Common myeloid progenitor, CD34-positive (primary cell): ENCODE data around the gene HOXC10.

Experiments used
- CTCF ChIA-PET: fragments of 350-600 bp; sonication (Branson Sonifier 250); formaldehyde crosslinking; loops from one replicate; lab custom pipeline; 2021; ENCODE audit warnings: antibody characterized with exemption; lab: Charles Lee
- POLR2A ChIA-PET: fragments of 350-600 bp; sonication (Branson Sonifier 250); formaldehyde crosslinking; loops from one replicate; lab custom pipeline; 2021; ENCODE audit warnings: antibody characterized with exemption; lab: Charles Lee
- DNase-seq, 3 donors: peaks; one replicate each; pipeline versions ENCODE4 v3.0.0 to v3.0.0-alpha.2; 2013
- H3K27ac ChIP-seq, 2 experiments: 1 replicate in 1 of 2; 2 replicates in 1 of 2; pipeline ENCODE4 v1.7.0; 2013; ENCODE audit warnings: inconsistent platforms in 2 of 2, low read length in 2 of 2, mild to moderate bottlenecking in 2 of 2, low read depth in 1 of 2, moderate library complexity in 1 of 2; ENCODE audit not compliant: severe bottlenecking in 2 of 2, insufficient read depth in 1 of 2, poor library complexity in 1 of 2
- H3K27me3 ChIP-seq, 5 experiments: replicated peaks in 2 of 5; 1 replicate in 3 of 5; 2 replicates in 2 of 5; pipeline versions ENCODE4 v1.6.1 to v1.7.0; 2013; ENCODE audit warnings: low read length in 4 of 5, mild to moderate bottlenecking in 2 of 5, moderate library complexity in 2 of 5, inconsistent platforms in 1 of 5; ENCODE audit not compliant: insufficient read depth in 5 of 5, control insufficient read depth in 4 of 5
- H3K36me3 ChIP-seq, 4 experiments: 1 replicate in 2 of 4; 2 replicates in 2 of 4; pipeline versions ENCODE4 v1.6.1 to v1.7.0; 2013; ENCODE audit warnings: low read length in 3 of 4, control low read depth in 1 of 4, mild to moderate bottlenecking in 1 of 4; ENCODE audit not compliant: control insufficient read depth in 4 of 4, insufficient read depth in 4 of 4
- H3K4me1 ChIP-seq, 4 experiments: 1 replicate in 3 of 4; 2 replicates in 1 of 4; pipeline versions ENCODE4 v1.6.1 to v1.7.1; 2013; ENCODE audit warnings: low read length in 3 of 4, mild to moderate bottlenecking in 3 of 4, control low read depth in 1 of 4, inconsistent platforms in 1 of 4, moderate library complexity in 1 of 4; ENCODE audit not compliant: control insufficient read depth in 4 of 4, insufficient read depth in 4 of 4; ENCODE audit errors: control extremely low read depth in 1 of 4
- H3K4me3 ChIP-seq, 7 experiments: 1 replicate in 4 of 7; 2 replicates in 3 of 7; pipeline versions ENCODE4 v1.5.1 to v1.7.0; 2013; ENCODE audit warnings: mild to moderate bottlenecking in 7 of 7, low read length in 6 of 7, moderate library complexity in 6 of 7, inconsistent platforms in 2 of 7, low read depth in 2 of 7, control low read depth in 1 of 7; ENCODE audit not compliant: insufficient read depth in 4 of 7, control insufficient read depth in 1 of 7; ENCODE audit errors: extremely low read depth in 1 of 7
- H3K9me3 ChIP-seq, 5 experiments: 1 replicate in 4 of 5; 2 replicates in 1 of 5; pipeline versions ENCODE4 v1.6.1 to v1.7.1; 2013; ENCODE audit warnings: low read length in 4 of 5, mild to moderate bottlenecking in 2 of 5, inconsistent platforms in 1 of 5, low read depth in 1 of 5, moderate library complexity in 1 of 5; ENCODE audit not compliant: control insufficient read depth in 4 of 5, insufficient read depth in 2 of 5; ENCODE audit errors: control extremely low read depth in 1 of 5
- WGBS: methylation state at CpG from one replicate; pipeline ENCODE4 v1.1.5; 2013; ENCODE audit not compliant: insufficient coverage; 5-methylcytosine and 5-hydroxymethylcytosine counted together

HOXC10 gene

DNA sequence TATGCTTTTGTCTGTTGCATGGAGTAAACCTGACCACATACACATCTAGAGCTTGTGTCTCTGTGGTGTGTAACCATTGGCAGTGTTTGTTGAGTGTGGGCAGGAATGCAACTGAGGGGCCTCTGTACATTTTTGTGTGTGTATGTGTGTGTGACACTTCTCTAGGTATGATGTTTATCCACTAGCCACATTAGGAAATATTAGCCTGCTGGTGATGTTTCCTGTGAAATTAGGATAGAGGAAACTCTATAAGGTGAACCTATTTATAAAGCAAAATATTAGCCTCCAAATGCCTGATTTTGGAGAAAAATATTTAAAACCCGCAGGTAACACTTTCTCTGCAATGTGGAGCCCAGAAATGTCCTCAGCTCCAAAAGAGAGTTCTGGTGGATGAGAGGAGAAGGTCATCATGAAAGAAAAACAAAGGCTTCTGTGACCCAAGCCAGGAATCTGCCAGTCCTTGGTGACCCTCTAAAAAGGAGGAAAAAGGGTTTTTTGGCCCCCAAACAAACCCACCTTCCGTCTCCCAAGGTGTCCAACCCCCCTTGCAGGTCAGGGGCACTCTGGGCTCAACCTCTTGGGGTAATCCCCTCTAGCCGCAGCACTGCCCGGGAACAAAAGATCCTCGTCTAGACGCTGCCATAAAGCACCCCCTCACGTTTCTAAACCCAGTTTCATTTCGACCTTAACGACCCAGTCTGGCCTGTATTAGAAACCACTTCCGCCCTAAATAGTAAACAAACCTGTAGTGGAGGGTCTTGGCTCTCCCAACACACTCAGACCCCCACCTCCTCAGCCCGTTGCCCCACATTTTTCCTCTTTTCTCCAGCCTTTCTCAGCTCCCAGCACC lies 7.1 kb upstream of the HOXC10 start:
- WGBS = 2% methylated on average over 8 of the region's 11 CpGs
- H3K27me3 ChIP-seq = peaks cover 20 to 100% (median 73%) of the 10 kb centered on the region in 5 experiments
- peaks cover 0 to 10% (median 4%) of the 10 kb centered on the region in 4 experiments for H3K4me1 ChIP-seq
- no peak overlapping the region for H3K4me3 ChIP-seq
- POLR2A ChIA-PET = no interaction called here
- H3K9me3 ChIP-seq = peaks cover 0 to 15% (median 3%) of the 10 kb centered on the region in 5 experiments
- no peak overlapping the region for H3K27ac ChIP-seq
- CTCF ChIA-PET = interaction anchor here (0.5 to 1.5 kb wide), 2 partner anchors 10 to 1814 kb away, joined by 3 to 4 read pairs; no protein-coding TSS in a partner anchor
- no peak for DNase-seq
- no peaks in the 10 kb centered on the region for H3K36me3 ChIP-seq

DNA sequence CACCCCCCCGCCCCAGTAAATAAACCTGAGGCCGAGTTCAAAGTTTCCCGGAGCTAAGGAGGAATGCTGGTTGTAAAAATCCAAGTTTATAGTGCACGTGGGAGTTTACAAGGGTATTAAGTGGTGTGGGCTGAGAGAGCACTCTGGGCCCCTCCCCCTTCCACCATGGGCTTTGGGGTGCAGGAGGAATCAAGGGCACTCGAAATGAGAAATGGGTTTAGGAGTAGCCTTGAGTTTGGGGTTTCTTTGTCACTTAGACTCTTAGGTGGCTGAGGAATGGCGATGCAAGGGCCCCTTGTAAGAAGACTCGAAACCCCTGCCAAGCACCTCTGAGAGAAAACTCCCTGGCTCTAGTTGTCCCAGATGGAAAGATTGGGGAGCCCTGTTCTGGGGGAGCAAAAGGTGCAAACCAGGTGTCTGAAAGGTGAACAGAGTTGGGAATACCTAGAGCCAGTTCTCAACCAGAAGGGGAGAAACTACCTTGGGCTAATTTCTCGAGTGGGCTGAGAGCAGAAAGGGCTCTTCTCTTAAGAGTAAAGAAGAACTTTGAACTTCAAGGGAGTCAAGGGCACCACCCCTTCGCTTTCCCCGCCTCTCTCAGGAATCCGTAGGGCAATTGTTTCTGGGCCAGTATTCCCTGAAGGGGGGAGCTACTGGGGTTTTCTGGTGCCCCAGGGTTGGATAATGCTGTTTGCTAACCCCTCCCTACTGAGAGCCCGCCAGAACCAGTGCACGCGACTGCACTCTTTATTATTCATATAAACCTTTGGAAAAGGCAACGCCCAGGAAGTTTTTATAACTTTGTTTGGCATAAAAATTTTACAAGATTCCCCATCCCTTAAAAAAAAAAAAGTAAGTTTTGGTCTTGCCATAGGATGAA lies 6.2 kb upstream of the HOXC10 start:
- H3K27ac ChIP-seq = no peak overlapping the region
- peaks cover 0 to 9% (median 7%) of the 10 kb centered on the region in 4 experiments for H3K4me1 ChIP-seq
- WGBS = 21% methylated on average over 5 of the region's 15 CpGs
- H3K36me3 ChIP-seq = no peaks in the 10 kb centered on the region
- no peak overlapping the region for H3K4me3 ChIP-seq
- DNase-seq = no peak
- H3K27me3 ChIP-seq = peaks cover 29 to 100% (median 73%) of the 10 kb centered on the region in 5 experiments
- ChIA-PET CTCF (no interaction called here), POLR2A (interaction anchor here (0.7 kb wide), 1 partner anchor 60 kb away, joined by 3 read pairs; no protein-coding TSS in a partner anchor)
- peaks cover 0 to 13% (median 3%) of the 10 kb centered on the region in 5 experiments for H3K9me3 ChIP-seq

DNA sequence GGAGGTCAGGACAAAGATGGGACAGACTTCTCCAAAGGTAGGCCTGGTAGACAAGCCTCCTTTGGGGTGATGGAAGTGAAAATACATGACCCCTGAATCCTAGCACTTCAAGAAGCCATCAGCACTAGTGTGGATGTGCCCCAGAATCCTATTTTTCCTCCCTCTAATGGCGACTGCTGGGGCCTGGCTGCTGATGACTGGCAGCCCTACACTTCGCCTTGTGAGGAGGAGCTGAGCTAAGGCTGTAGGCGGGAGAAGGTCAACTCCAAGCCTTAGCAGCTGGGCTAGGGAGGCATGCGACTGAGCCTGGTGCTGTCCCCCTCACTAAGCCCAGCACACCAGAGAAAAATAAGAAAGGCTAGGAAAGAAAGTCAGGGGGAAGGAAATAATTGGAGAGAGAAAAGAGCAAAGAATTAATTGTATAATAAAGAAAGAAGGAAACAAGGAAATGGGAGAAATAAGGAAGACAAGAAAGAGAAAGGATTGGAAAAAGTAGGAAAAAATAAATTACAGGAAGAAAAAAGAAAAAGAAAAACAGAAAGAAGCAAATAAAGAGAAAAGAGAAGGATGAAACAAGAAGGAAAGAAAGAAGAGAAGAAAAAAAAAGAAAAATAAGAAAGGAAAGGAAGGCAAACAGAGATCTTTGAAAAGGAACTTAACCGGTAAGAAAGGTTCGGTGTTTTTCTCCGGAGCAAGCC lies 4.7 kb upstream of the HOXC10 start:
- Histone ChIP-seq H3K36me3 (no peaks in the 10 kb centered on the region), H3K4me3 (no peak overlapping the region), H3K9me3 (peaks cover 0 to 16% (median 3%) of the 10 kb centered on the region in 5 experiments), H3K4me1 (peaks cover 0 to 11% (median 9%) of the 10 kb centered on the region in 4 experiments), H3K27me3 (peaks cover 33 to 99% (median 74%) of the 10 kb centered on the region in 5 experiments), H3K27ac (no peak overlapping the region)
- 4% methylated on average over 5 of the region's 7 CpGs for WGBS
- ChIA-PET POLR2A (interaction anchor here (0.7 kb wide), 1 partner anchor 25 kb away, joined by 3 read pairs; the partner anchor contains the start of gene HOXC12), CTCF (no interaction called here)
- DNase-seq = no peak

DNA sequence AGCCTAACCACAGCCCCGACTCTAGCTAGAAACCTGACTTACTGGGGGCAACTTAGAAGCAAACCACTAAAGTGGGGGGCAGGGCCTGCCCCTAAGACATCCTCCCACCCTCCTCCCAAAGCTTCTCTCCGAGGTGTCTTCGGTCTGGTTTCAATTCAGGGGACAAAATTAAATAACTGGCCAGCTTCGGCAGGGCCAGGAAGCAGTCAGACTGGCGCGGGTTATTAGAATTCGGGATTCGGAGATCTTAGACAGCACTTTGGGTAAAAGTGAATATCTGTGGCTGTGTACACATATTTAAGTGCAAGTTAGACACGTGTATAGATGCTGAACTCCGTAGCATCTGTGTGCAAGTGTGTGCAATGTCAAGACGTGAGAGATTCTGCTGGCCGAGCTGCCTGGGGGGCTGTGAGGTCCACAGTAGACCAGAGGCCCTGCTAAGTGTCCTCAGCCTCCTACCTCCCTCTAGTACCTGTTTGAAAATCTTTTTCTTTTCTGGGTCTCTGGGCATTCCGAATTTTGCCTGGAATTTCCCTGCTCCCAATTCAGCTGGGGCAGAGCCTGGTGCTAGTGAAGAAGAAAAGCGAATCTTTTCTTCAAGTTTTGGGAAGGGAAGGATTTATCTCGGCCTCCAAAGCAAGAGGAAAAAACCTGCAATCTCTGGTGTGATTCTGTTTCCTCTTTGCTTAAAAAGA lies 4.0 kb upstream of the HOXC10 start:
- ChIA-PET CTCF (no interaction called here), POLR2A (interaction anchor here (0.7 kb wide), 1 partner anchor 26 kb away, joined by 3 read pairs; the partner anchor contains the start of gene HOXC12)
- Histone ChIP-seq H3K4me1 (peaks cover 0 to 17% (median 13%) of the 10 kb centered on the region in 4 experiments), H3K27ac (no peak overlapping the region), H3K27me3 (peaks cover 33 to 99% (median 75%) of the 10 kb centered on the region in 5 experiments), H3K4me3 (no peak overlapping the region), H3K9me3 (peaks cover 0 to 12% (median 0%) of the 10 kb centered on the region in 5 experiments), H3K36me3 (no peaks in the 10 kb centered on the region)
- WGBS = 21% methylated on average over 12 of the region's 15 CpGs
- no peak for DNase-seq

DNA sequence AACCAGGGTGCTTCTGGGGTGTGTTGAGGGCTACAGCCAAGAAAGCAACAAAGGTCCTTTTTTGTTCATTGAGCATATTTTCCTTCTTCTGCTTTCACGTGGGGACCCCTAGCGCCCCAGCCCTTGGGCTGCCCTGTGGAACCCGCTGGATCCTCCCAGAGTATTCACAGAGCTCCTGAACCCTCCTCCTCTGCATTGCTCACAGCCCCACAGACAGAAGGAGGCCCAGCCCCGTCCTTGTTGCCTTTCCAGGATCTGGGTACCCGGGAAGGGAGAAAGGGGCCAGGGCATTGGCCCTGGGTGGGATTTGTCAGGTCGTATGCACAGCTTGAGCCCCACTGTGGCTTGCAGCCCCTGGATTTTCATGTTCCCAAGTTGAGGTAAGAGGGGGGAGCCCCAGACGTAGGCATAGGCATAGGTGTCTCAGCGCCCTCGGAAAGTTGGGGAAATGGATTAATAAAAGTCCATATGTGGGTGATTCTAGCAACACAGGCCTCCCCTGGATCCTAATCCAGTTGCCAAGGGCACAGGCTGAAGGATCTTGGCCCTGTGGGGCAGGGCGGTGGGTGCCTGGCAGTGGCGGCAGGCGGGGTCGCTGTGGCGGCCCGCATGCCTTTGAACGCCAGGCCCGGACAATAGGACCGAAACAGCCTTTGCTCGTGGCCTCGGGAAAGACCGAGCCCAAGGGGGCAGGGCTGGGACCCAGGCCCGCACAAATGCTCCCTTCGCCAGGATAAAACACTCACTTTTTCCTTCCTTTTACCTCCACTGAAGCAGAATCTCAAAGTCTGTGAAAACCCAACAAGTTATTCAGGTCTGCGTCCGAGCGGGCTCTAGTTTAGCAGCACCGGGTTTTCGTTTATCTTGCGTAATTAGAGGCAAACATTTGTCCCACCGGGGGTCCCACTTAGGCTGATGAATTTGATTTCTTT lies 3.0 kb upstream of the HOXC10 start:
- Histone ChIP-seq H3K27ac (no peak overlapping the region), H3K27me3 (peaks cover 39 to 99% (median 70%) of the 10 kb centered on the region in 5 experiments), H3K4me3 (no peak overlapping the region), H3K9me3 (peaks cover 0 to 10% (median 0%) of the 10 kb centered on the region in 5 experiments), H3K36me3 (no peaks in the 10 kb centered on the region), H3K4me1 (peaks cover 0 to 21% (median 17%) of the 10 kb centered on the region in 4 experiments)
- no peak for DNase-seq
- WGBS = 7% methylated on average over 15 of the region's 30 CpGs
- CTCF ChIA-PET = no interaction called here
- POLR2A ChIA-PET = no interaction called here
